Glomerular visceral epithelial cell (primary cell): ENCODE data around the gene ATP6V0C.
"Not testable (repeated sequence)": the region's sequence is repeated elsewhere in the genome, so short reads cannot be mapped to it uniquely, and the experiment has no call there.

Source experiments
- DNase-seq: peaks from one replicate; pipeline ENCODE4 v3.0.0-alpha.2; 2016; ENCODE audit errors: extremely low spot score

The ATP6V0C gene

GRCh38 chr16:2550283-2550878 is 36.6 kb downstream of the ATP6V0C start:
- not testable (repeated sequence) for DNase-seq

DNA sequence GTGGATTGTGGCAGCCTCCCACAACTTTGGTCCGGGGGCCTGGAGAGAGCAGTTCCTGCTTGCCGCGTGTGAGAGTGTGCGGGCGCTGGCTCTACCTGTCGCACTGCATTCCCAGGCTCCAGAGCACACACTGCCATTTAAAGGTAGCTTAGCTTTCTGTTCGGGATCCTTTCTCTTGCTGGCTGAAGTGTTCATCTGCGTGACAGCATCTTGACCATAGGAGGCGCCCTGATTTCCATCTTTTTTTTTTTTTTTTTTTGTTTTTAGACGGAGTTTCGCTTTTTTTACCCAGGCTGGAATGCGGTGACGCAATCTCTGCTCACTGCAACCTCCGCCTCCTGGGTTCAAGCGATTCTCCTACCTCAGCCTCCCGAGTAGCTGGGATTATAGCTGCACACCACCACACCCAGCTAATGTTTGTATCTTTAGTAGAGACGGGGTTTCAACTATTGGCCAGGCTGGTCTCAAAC is 37.7 kb downstream of the ATP6V0C start:
- not testable (repeated sequence) for DNase-seq

DNA sequence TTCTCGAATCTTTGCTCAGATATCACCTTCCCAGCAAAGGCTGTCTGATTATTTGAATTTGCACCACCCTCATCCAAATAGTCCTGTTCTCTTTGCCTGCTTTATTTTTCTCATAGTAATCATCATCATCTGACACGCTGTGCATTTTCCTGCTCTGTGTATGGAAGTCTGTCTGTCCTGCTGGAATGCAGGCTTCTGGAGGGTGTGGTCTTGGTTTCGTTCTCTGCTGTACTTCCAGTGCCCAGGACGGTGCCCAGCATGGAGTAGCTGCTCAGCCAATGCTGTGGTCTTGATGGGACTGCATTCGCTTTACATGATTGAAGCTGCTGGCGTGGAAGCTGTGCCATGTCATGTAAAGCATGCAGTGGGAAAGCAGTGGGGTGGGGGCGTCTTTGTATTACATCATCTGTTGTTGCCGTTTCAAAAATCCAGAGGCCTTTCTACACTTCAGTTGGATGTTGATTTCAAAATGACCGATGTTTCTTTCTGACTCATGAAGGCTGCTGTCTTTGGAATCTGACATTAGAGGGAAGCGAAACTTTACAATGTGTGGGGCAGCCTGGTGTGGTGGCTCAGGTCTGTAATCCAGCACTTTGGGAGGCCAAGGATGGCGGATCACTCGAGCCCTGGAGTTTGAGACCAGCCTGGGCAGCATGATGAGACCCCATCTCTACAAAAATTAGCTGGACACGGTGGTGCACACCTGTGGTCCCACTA is 41.1 kb downstream of the ATP6V0C start:
- not testable (repeated sequence) for DNase-seq

GRCh38 chr16:2557150-2557549 is 43.4 kb downstream of the ATP6V0C start:
- not testable (repeated sequence) for DNase-seq

- not testable (repeated sequence) for DNase-seq
These were observed 46.5 kb downstream of the ATP6V0C start for GRCh38 chr16:2560131-2560797.

DNA sequence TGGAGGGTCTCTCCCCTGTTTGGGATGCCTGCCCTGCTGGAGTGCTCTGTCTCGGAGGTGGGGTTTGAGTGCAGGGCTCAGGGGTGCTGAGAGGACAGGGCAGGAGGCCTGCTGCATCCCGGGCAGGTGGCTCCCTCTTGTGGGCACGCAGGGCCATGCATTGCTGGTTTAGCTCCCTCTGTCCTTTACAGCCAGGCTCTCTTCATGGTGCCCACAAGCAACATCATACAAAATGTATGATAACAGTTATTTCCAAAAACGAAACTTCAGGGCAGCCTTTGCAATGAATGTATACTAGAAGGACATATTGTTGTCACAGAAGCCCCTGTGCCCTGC is 47.0 kb downstream of the ATP6V0C start:
- DNase-seq, result not testable (repeated sequence)

DNA sequence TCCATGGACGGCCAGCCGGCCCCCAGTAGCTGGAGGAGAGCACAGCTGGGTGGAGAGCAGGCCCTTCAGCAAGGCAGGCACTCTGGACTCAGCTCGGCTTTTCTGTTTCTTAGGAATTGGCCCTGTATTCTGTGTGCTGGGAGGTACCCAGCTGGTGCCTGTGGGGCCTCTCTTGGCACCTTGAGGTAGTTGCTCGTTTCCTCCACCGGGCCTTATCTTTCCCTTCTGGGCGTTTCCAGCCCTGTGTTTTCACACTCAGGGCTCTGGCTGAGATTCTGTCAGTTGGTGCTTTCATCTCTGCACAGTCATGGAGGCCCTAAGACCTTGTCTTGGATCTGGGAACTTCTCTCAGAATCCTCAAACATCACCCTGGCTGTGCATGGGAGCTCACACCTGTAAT is 53.8 kb downstream of the ATP6V0C start:
- not testable (repeated sequence) for DNase-seq

DNA sequence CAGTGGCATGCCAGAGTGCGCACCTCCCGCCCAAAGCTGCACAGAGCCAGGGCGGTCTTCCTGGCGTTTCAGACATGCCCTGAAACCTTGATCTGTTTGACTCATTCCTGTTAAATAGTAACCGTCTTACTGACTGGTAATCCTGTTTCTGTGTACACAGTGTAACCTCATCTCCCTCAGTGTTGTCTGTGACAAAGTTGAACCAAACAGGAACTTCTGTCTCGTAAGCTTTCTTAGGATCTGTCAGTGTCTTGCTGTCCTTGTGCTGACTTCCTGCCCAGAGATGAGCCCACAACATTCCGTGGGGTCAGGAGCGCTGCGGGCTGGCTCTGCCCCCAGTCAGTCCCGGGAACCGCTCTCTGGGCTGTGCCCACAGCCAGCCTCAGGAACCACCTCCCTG is 54.8 kb downstream of the ATP6V0C start:
- not testable (repeated sequence) for DNase-seq
